Large intestine (tissue), 3 donors: Measurements from ENCODE around the gene MSANTD4. TPM values are rescaled to one million over a fixed set of nuclear protein-coding genes. Genes with fewer than 3 reads are reported as not detected.
"Not testable (repeated sequence)": the region's sequence is repeated elsewhere in the genome, so short reads cannot be mapped to it uniquely, and the experiment has no call there.

Experiments used
- DNase-seq, 2 donors: peaks; one replicate each; pipeline versions ENCODE4 v3.0.0 to v3.0.0-alpha.2; 2013
- H3K27ac ChIP-seq: one replicate; pipeline ENCODE4 v1.5.1; 2013; ENCODE audit warnings: low read length
- H3K27me3 ChIP-seq: 2 replicates; pipeline ENCODE4 v1.6.1; 2013; ENCODE audit warnings: low read length; ENCODE audit not compliant: control insufficient read depth, insufficient read depth
- H3K36me3 ChIP-seq: 2 replicates; pipeline ENCODE4 v1.6.1; 2013; ENCODE audit warnings: low read length; ENCODE audit not compliant: control insufficient read depth, insufficient read depth
- H3K4me1 ChIP-seq: one replicate; pipeline ENCODE4 v1.6.1; 2013; ENCODE audit warnings: low read length; ENCODE audit not compliant: control insufficient read depth, insufficient read depth
- H3K4me3 ChIP-seq: one replicate; pipeline ENCODE4 v1.5.1; 2013; ENCODE audit warnings: low read length
- H3K9me3 ChIP-seq: one replicate; pipeline ENCODE4 v1.6.1; 2013; ENCODE audit warnings: mild to moderate bottlenecking, low read depth, low read length, moderate library complexity; ENCODE audit not compliant: control insufficient read depth
- WGBS: methylation state at CpG from one replicate; pipeline ENCODE4 v1.1.5; 2013; ENCODE audit warnings: low lambda C conversion rate; ENCODE audit not compliant: insufficient coverage; 5-methylcytosine and 5-hydroxymethylcytosine counted together
- polyA plus RNA-seq: library from polyadenylated mRNA; unstranded; fragments of 120-200 nt; gene quantifications from one replicate; pipeline ENCODE4 v1.2.1, GENCODE V29; 2013

MSANTD4 gene
- polyA plus RNA-seq, 1 donor = 16.9 TPM

DNA sequence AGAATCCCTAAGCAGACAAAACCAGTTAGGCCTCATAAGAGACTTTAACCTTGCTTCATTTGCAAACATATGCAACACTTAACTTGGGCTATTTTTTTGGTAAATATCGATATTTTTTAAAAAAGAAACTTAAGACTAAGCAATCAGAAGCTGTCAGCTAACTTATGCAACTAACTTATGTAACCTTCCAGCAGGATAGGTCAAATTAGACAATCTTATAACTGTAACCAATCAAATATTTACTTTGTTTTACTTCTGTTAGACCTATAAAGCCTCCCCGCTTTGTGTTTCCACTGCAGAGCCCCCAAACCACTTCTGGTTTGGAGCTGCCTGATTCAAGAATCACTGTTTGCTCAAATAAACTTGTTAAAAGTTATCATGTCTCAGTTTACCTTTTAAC lies 8.0 kb downstream of the MSANTD4 start:
- Histone ChIP-seq H3K36me3 (peaks cover 19% of the 10 kb centered on the region), H3K9me3 (no peaks in the 10 kb centered on the region), H3K27ac (no peak overlapping the region), H3K27me3 (no peaks in the 10 kb centered on the region), H3K4me1 (no peaks in the 10 kb centered on the region), H3K4me3 (no peak overlapping the region)
- no CpG with 5 or more reads among the region's 2 CpGs for WGBS
- DNase-seq = no peak

- WGBS = 85% methylated on average over 2 of the region's 3 CpGs
- no peaks in the 10 kb centered on the region for H3K27me3 ChIP-seq
- no peak overlapping the region for H3K4me3 ChIP-seq
- H3K4me1 ChIP-seq = no peaks in the 10 kb centered on the region
- no peaks in the 10 kb centered on the region for H3K9me3 ChIP-seq
- peaks cover 27% of the 10 kb centered on the region for H3K36me3 ChIP-seq
- no peak for DNase-seq
- no peak overlapping the region for H3K27ac ChIP-seq
Observed at GRCh38 chr11:106012744-106013143, 9.3 kb downstream of the MSANTD4 start.

- DNase-seq = no peak
- H3K9me3 ChIP-seq = no peaks in the 10 kb centered on the region
- no peaks in the 10 kb centered on the region for H3K4me1 ChIP-seq
- H3K4me3 ChIP-seq = no peak overlapping the region
- no peaks in the 10 kb centered on the region for H3K27me3 ChIP-seq
- no peak overlapping the region for H3K27ac ChIP-seq
- peaks cover 38% of the 10 kb centered on the region for H3K36me3 ChIP-seq
- WGBS = 100% methylated on average over 1 of the region's 2 CpGs
Observed at GRCh38 chr11:106011481-106011880, 10.6 kb downstream of the MSANTD4 start.

- not testable (repeated sequence) for H3K9me3 ChIP-seq, H3K4me1 ChIP-seq, H3K4me3 ChIP-seq, H3K27me3 ChIP-seq, H3K27ac ChIP-seq, DNase-seq
- WGBS = no CpG with 5 or more reads among the region's 4 CpGs
- peaks cover 23% of the 10 kb centered on the region for H3K36me3 ChIP-seq
Observed at GRCh38 chr11:106003094-106003493, 18.9 kb downstream of the MSANTD4 start.

DNA sequence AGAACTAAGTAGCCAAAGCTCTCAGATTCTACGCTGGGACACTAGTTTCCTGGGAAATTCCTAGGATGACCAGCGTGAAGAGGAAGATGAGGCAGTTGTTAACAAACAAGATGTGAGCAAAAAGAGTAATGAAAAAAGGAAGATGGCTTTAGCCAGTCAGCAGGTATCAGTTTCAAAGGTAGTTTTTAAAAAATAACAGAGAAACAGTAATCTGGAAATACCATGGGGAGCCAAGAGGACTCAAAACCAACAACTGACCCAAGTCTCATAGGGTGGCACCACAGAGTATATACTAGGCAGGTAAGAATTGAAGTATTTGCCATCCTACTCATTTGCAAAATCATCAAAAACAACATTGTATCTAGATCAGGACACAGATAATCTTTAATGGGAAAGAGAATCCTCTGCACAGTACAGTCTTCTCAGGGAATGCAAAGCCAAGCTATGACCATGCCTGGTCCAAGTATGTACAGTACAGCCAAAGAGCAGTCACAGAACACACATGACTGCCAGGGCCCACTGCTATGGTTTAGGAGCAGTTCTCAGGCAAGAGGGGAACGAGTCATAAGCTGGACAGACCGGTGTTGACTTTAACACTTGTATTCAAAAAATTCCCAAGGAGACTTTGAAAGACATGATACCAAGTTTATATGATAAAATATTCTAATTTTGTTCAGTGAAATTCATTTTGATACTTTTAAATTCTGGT lies 20.6 kb downstream of the MSANTD4 start:
- Histone ChIP-seq H3K27me3 (no peaks in the 10 kb centered on the region), H3K4me3 (no peak overlapping the region), H3K27ac (no peak overlapping the region), H3K4me1 (no peaks in the 10 kb centered on the region), H3K9me3 (peaks cover 2% of the 10 kb centered on the region), H3K36me3 (peaks cover 11% of the 10 kb centered on the region)
- no peak for DNase-seq
- 95% methylated on average over 2 of the region's 4 CpGs for WGBS

DNA sequence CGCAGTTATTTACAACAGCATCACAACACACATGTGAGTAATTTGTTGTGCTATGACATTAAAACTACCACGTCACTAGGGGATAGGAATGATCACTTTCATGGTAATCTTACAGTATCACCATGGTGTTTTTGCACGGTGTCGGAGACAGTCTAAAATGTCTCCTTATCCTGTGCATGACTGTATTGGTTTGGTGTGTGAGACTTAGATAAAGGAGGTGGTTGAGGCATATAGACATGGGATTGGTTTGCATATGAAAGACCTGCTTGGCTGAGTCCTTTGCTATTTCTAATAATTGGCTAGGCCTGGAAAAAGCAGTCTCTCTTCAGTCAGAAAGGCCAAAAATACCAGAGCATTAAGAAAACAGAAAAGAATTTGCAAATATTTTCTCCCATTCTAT lies 30.2 kb downstream of the MSANTD4 start:
- H3K9me3 ChIP-seq = no peaks in the 10 kb centered on the region
- H3K4me3 ChIP-seq = no peak overlapping the region
- peaks cover 10% of the 10 kb centered on the region for H3K36me3 ChIP-seq
- H3K27me3 ChIP-seq = no peaks in the 10 kb centered on the region
- WGBS = no CpG with 5 or more reads among the region's 4 CpGs
- no peak overlapping the region for H3K27ac ChIP-seq
- no peaks in the 10 kb centered on the region for H3K4me1 ChIP-seq
- no peak for DNase-seq

GRCh38 chr11:105989124-105989523 lies 32.9 kb downstream of the MSANTD4 start:
- DNase-seq = no peak
- Histone ChIP-seq H3K36me3 (no peaks in the 10 kb centered on the region), H3K27ac (no peak overlapping the region), H3K27me3 (no peaks in the 10 kb centered on the region), H3K4me1 (no peaks in the 10 kb centered on the region), H3K9me3 (no peaks in the 10 kb centered on the region), H3K4me3 (no peak overlapping the region)
- 80% methylated on average over 1 of the region's 2 CpGs for WGBS

GRCh38 chr11:105988197-105988596 lies 33.8 kb downstream of the MSANTD4 start:
- Histone ChIP-seq H3K9me3 (no peaks in the 10 kb centered on the region), H3K4me3 (no peak overlapping the region), H3K27ac (no peak overlapping the region), H3K4me1 (no peaks in the 10 kb centered on the region), H3K36me3 (no peaks in the 10 kb centered on the region), H3K27me3 (no peaks in the 10 kb centered on the region)
- WGBS = 100% methylated on average over 2 of the region's 3 CpGs
- DNase-seq = no peak

DNA sequence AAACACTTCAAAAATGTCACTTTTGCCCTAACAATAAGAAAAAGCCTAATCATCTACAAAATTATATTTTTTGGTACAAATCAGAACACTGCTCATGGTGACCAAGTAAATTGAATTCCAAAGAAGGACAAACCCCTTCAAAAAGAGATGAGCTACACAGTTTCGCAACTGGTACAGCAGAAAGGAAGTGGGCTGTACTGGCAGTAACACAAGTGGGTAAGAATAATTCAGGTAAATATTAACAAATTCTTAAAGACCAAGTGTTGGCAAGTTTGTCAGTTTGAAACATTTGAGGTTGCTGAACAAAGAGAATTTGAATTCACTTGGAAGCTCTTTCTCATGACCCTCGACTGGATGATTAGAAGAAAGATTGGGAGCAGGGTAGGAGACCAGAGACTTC lies 35.5 kb downstream of the MSANTD4 start:
- no peaks in the 10 kb centered on the region for H3K36me3 ChIP-seq
- no peaks in the 10 kb centered on the region for H3K27me3 ChIP-seq
- no peak overlapping the region for H3K4me3 ChIP-seq
- no peaks in the 10 kb centered on the region for H3K9me3 ChIP-seq
- H3K27ac ChIP-seq = no peak overlapping the region
- 83% methylated on average over 1 of the region's 2 CpGs for WGBS
- DNase-seq = no peak
- no peaks in the 10 kb centered on the region for H3K4me1 ChIP-seq

DNA sequence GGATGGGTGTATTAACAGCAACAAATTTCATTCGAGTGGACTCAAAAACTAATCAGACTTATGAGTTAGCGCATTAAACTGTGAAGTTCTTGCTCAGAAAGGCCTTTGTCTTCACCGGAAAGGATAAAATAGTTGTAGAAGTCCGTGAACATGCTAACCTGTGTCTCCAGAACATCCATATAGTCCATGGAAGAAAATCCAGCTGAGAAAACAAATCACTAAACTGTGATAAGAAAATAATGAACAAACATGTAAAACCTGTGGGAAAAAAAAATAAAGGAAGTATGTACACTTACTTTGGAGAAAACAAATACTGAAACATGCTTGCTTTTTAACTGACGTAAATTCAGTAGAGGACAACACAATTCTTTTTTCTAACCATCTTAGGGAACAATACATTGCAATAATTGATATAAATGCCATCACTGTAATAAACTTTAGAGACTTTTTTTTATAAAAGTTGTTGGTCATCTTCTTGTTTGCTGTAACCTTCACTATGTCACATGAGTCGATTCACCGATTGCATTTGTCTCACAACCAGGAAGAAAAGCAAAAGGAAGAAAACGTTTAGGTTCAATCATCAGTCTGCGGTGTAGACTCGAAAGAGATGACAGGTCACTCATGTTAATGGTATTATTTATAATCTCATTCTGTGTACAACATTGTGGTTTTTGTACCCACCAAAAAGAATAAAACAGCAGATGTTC lies 41.9 kb downstream of the MSANTD4 start:
- no peaks in the 10 kb centered on the region for H3K27me3 ChIP-seq
- no peak overlapping the region for H3K27ac ChIP-seq
- H3K4me3 ChIP-seq = no peak overlapping the region
- H3K9me3 ChIP-seq = no peaks in the 10 kb centered on the region
- WGBS = 80% methylated on average over 1 of the region's 10 CpGs
- no peaks in the 10 kb centered on the region for H3K36me3 ChIP-seq
- no peak for DNase-seq
- no peaks in the 10 kb centered on the region for H3K4me1 ChIP-seq

DNA sequence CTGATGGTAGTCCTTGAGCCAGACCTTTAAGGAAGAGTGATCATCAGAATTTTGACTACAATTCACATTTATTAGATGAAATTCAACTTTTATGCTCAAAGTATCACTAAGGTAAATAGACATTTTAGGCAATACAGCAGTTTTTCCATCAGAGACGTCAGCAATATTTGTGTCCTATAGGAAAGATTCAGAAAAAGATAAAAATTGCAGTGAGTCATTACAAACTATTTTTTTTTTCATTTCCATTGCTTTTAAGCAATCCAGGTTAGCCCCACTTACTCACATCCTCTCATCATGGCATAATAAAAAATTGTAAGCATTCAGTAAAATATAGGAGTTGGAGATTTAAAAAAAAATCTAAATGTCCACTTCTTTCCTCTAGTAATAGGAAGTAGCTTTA lies 46.9 kb downstream of the MSANTD4 start:
- Histone ChIP-seq H3K4me1 (no peaks in the 10 kb centered on the region), H3K27me3 (no peaks in the 10 kb centered on the region), H3K4me3 (no peak overlapping the region), H3K9me3 (no peaks in the 10 kb centered on the region), H3K27ac (no peak overlapping the region), H3K36me3 (no peaks in the 10 kb centered on the region)
- no CpG with 5 or more reads among the region's 1 CpG for WGBS
- no peak for DNase-seq
